Testis (tissue), 3 donors: ENCODE measurements around the gene PAX3. TPM values are rescaled to one million over a fixed set of nuclear protein-coding genes. Genes with fewer than 3 reads are reported as not detected.

Experiments
- DNase-seq: peaks from one replicate; pipeline ENCODE4 v3.0.0-alpha.2; 2019
- H3K27ac ChIP-seq, 2 donors: fragments of 200-600 bp; sonication (generic); one replicate each; pipeline ENCODE4 v1.5.1; 2019
- H3K27me3 ChIP-seq: fragments of 200-600 bp; sonication (generic); one replicate; pipeline ENCODE4 v1.5.1; 2019
- H3K36me3 ChIP-seq: fragments of 200-600 bp; sonication (generic); one replicate; pipeline ENCODE4 v1.5.1; 2017; ENCODE audit warnings: low read depth; ENCODE audit errors: missing control alignments
- H3K4me1 ChIP-seq: fragments of 200-600 bp; sonication (generic); one replicate; pipeline ENCODE4 v1.5.1; 2019
- H3K4me3 ChIP-seq, 2 donors: fragments of 200-600 bp; sonication (generic); one replicate each; pipeline ENCODE4 v1.5.1; 2017 to 2019
- H3K9me3 ChIP-seq: fragments of 200-600 bp; sonication (generic); one replicate; pipeline ENCODE4 v1.5.1; 2017
- POLR2A ChIP-seq: fragments of 450-650 bp; IDR thresholded peaks from one replicate; pipeline ENCODE4 v1.6.1; 2017; ENCODE audit warnings: antibody characterized with exemption, mild to moderate bottlenecking, moderate library complexity
- WGBS, 2 donors: methylation state at CpG; one replicate each; pipeline ENCODE4 v1.1.5; 2018; 5-methylcytosine and 5-hydroxymethylcytosine counted together
- intact Hi-C: fragments of 100-400 bp; cut with DNase I; formaldehyde crosslinking; loops from one replicate; pipeline ENCODE4 v1.15.1; 2023; ENCODE audit warnings: low total_unique reads
- polyA plus RNA-seq: library from polyadenylated mRNA; stranded (reverse); fragments of 350-450 nt; fragmentation: Illumina TruSeq; extraction: RNeasy Lipid Tissue Mini Kit (QIAGEN cat#74804); gene quantifications from one replicate; pipeline ENCODE4 v1.2.3, GENCODE V29; 2014; ENCODE audit warnings: low read depth, low replicate concordance; ENCODE audit not compliant: insufficient read depth
- total RNA-seq, 2 donors: library from RNA; depleted of rRNA; stranded (reverse); fragments of >200 nt; gene quantifications; one replicate each; pipeline ENCODE4 v1.2.3, GENCODE V29; 2016
- TF ChIP-seq, protein P1 (sequence below), 3 experiments: fragments of 450-650 bp in 2 of 3; fragments of 200-600 bp in 1 of 3; sonication (generic) in 1 of 3; IDR thresholded peaks; one replicate each; pipeline ENCODE4 v1.5.1; 2016 to 2019; ENCODE audit warnings: antibody characterized with exemption in 3 of 3, mild to moderate bottlenecking in 2 of 3, moderate library complexity in 1 of 3

PAX3 gene
- total and polyA plus RNA-seq, 3 donors from 2014 or later = 4.8 to 6.0 (median 4.9) TPM

DNA sequence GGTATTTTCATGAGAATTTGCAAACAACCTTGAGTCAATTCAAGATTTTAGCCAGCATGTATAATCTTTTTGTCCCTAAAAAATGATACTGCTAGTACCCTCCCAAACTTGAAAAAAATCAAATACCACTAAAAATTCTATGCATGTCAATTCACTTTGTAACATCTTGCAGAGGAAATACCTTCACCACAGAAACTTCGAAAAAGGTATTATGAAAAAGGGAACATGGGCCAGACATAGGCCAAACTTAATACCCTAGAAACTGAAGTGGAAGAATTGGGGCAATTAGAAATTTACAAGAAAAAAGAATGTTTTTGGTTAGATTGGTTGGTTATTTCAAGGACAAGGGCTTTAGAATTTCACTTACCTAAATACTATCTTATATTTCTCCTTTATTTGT, 48.5 kb downstream of the PAX3 start:
- H3K4me1 ChIP-seq = no peaks in the 10 kb centered on the region
- intact Hi-C loops = no loop called here
- H3K9me3 ChIP-seq = no peaks in the 10 kb centered on the region
- no peak overlapping the region for H3K27ac ChIP-seq
- no peak overlapping the region for H3K4me3 ChIP-seq
- no peak for DNase-seq
- no peaks in the 10 kb centered on the region for H3K27me3 ChIP-seq
- H3K36me3 ChIP-seq = no peaks in the 10 kb centered on the region
- WGBS, 2 donors = 33 to 80% methylated on average over 1 of the region's 1 CpG
- TF ChIP-seq, protein P1, sequence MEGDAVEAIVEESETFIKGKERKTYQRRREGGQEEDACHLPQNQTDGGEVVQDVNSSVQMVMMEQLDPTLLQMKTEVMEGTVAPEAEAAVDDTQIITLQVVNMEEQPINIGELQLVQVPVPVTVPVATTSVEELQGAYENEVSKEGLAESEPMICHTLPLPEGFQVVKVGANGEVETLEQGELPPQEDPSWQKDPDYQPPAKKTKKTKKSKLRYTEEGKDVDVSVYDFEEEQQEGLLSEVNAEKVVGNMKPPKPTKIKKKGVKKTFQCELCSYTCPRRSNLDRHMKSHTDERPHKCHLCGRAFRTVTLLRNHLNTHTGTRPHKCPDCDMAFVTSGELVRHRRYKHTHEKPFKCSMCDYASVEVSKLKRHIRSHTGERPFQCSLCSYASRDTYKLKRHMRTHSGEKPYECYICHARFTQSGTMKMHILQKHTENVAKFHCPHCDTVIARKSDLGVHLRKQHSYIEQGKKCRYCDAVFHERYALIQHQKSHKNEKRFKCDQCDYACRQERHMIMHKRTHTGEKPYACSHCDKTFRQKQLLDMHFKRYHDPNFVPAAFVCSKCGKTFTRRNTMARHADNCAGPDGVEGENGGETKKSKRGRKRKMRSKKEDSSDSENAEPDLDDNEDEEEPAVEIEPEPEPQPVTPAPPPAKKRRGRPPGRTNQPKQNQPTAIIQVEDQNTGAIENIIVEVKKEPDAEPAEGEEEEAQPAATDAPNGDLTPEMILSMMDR (IDR thresholded peaks at IDR 0.05) = no peak
- TF ChIP-seq POLR2A = no peak

DNA sequence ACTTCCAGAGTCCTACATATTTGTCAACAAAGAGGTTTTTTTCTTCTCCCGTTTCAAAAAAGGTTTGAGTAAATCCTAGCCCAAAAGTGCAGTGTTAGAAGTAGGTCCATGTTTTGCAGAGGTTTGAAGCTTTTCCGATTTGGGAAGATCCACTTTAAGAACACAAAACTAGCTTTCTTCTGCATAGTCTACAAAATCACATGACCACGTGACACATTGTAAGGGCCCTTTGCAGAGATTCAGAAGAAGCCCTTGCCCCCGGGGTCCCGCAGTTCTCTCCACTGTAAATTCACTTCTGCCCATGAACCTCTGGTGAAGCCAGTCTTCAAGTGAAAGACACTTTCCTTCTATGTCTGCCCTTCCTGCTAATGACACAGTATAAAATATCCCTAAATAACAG, 49.4 kb downstream of the PAX3 start:
- DNase-seq = no peak
- no peak for TF ChIP-seq POLR2A
- TF ChIP-seq, protein P1 (IDR thresholded peaks at IDR 0.05) = no peak
- Histone ChIP-seq H3K27me3 (no peaks in the 10 kb centered on the region), H3K36me3 (no peaks in the 10 kb centered on the region), H3K4me1 (no peaks in the 10 kb centered on the region), H3K9me3 (no peaks in the 10 kb centered on the region), H3K27ac (no peak overlapping the region), H3K4me3 (no peak overlapping the region)
- intact Hi-C loops = no loop called here
- 79 to 82% methylated on average over 5 of the region's 5 CpGs for WGBS, 2 donors

- no peaks in the 10 kb centered on the region for H3K27me3 ChIP-seq
- WGBS, 2 donors = 78 to 84% methylated on average over 1 of the region's 1 CpG
Measured at GRCh38 chr2:222248818-222249217, 50.0 kb downstream of the PAX3 start.

DNA sequence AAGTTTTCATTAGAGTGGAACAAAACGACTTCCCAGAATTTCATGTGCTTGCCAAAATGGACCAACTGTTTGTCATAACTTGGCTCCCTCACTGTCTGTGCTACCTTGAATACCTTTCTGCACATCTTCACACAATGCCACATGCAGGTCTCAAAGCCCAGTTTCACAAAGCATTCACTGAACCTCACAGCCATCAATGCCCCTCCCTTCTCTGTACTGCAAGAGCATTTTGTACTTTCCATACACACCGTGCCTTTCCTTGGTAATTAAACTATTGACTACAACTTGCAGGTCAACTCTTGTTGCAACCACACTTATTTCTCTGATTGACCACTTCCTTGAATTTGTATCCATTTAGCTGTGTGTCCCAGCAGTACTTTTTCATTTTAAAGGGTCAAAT, 50.5 kb downstream of the PAX3 start:
- TF ChIP-seq, protein P1 (IDR thresholded peaks at IDR 0.05) = no peak
- no peak for TF ChIP-seq POLR2A
- no peak overlapping the region for H3K27ac ChIP-seq
- no peaks in the 10 kb centered on the region for H3K4me1 ChIP-seq
- intact Hi-C loops = no loop called here
- H3K9me3 ChIP-seq = no peaks in the 10 kb centered on the region
- DNase-seq = no peak
- 75 to 77% methylated on average over 2 of the region's 2 CpGs for WGBS, 2 donors
- no peaks in the 10 kb centered on the region for H3K36me3 ChIP-seq
- H3K4me3 ChIP-seq = no peak overlapping the region
- H3K27me3 ChIP-seq = no peaks in the 10 kb centered on the region

More at GRCh38 chr2:222248818-222249217, 50.0 kb downstream of the PAX3 start:
- Histone ChIP-seq H3K36me3 (no peaks in the 10 kb centered on the region), H3K4me3 (no peak overlapping the region), H3K27ac (no peak overlapping the region), H3K4me1 (no peaks in the 10 kb centered on the region), H3K9me3 (no peaks in the 10 kb centered on the region)
- no peak for DNase-seq
- intact Hi-C loops = no loop called here
- TF ChIP-seq POLR2A = no peak
- TF ChIP-seq, protein P1 (IDR thresholded peaks at IDR 0.05) = no peak

GRCh38 chr2:222242532-222242931, 56.3 kb downstream of the PAX3 start:
- no peaks in the 10 kb centered on the region for H3K36me3 ChIP-seq
- no peaks in the 10 kb centered on the region for H3K9me3 ChIP-seq
- no peak overlapping the region for H3K27ac ChIP-seq
- no peaks in the 10 kb centered on the region for H3K27me3 ChIP-seq
- H3K4me3 ChIP-seq = no peak overlapping the region
- H3K4me1 ChIP-seq = no peaks in the 10 kb centered on the region
- no peak for DNase-seq
- intact Hi-C loops = no loop called here
- TF ChIP-seq POLR2A = no peak
- TF ChIP-seq, protein P1 (IDR thresholded peaks at IDR 0.05) = no peak
